DMS53 treated with DMSO at 0.1 percent for 48 hours (cell line): Measurements from ENCODE around the gene CNGB1.

Experiments used
- DNase-seq: peaks from one replicate; lab custom pipeline; 2025; ENCODE audit not compliant: unreplicated experiment; lab: John Stamatoyannopoulos, UW

The CNGB1 gene

GRCh38 chr16:57977418-57978069 lies 6.6 kb upstream of the CNGB1 start:
- no peak for DNase-seq

GRCh38 chr16:57976331-57976796 lies 5.4 kb upstream of the CNGB1 start:
- no peak for DNase-seq

- no peak for DNase-seq
Measured at GRCh38 chr16:57972306-57972705, 1.4 kb upstream of the CNGB1 start.

GRCh38 chr16:57971848-57972247 lies 920 bp upstream of the CNGB1 start:
- DNase-seq: no peak

- DNase-seq: no peak
Measured at GRCh38 chr16:57970319-57970718, 609 bp downstream of the CNGB1 start.

- DNase-seq: no peak
Measured at GRCh38 chr16:57969451-57970123, 1.3 kb downstream of the CNGB1 start.

- DNase-seq: no peak
Measured at GRCh38 chr16:57967916-57968315, 3.0 kb downstream of the CNGB1 start.

GRCh38 chr16:57966986-57967385 lies 3.9 kb downstream of the CNGB1 start:
- DNase-seq: no peak

GRCh38 chr16:57966204-57966771 lies 4.6 kb downstream of the CNGB1 start:
- no peak for DNase-seq

- DNase-seq: no peak
Measured at GRCh38 chr16:57964157-57964700, 6.7 kb downstream of the CNGB1 start.

GRCh38 chr16:57962756-57963155 lies 8.2 kb downstream of the CNGB1 start:
- no peak for DNase-seq

GRCh38 chr16:57962046-57962445 lies 8.9 kb downstream of the CNGB1 start:
- no peak for DNase-seq

- no peak for DNase-seq
Measured at GRCh38 chr16:57961538-57961937, 9.4 kb downstream of the CNGB1 start.

- no peak for DNase-seq
Measured at GRCh38 chr16:57960826-57961472, 10.0 kb downstream of the CNGB1 start.

GRCh38 chr16:57960310-57960709 lies 10.6 kb downstream of the CNGB1 start:
- DNase-seq: no peak

- no peak for DNase-seq
Measured at GRCh38 chr16:57959804-57960203, 11.1 kb downstream of the CNGB1 start.

- DNase-seq: no peak
Measured at GRCh38 chr16:57959121-57959520, 11.8 kb downstream of the CNGB1 start.

GRCh38 chr16:57958544-57958943 lies 12.4 kb downstream of the CNGB1 start:
- DNase-seq: no peak

- DNase-seq: peak; percentile 18
Measured at GRCh38 chr16:57957673-57958392, 13.1 kb downstream of the CNGB1 start.

GRCh38 chr16:57956924-57957672 lies 13.8 kb downstream of the CNGB1 start:
- DNase-seq: no peak
